Esophagus (tissue), 2 donors: ENCODE results near the gene HAUS3. TPM values are rescaled to one million over a fixed set of nuclear protein-coding genes. Genes with fewer than 3 reads are reported as not detected.
A peak's percentile ranks its signal among the peaks of the same experiment; 100 is the strongest.

Experiments used
- H3K27ac ChIP-seq, 2 donors: one replicate each; pipeline ENCODE4 v1.5.1; 2013; ENCODE audit warnings: low read depth in 2 of 2, mild to moderate bottlenecking in 2 of 2, inconsistent platforms in 1 of 2, low read length in 1 of 2, moderate library complexity in 1 of 2
- H3K27me3 ChIP-seq, 2 donors: one replicate each; pipeline ENCODE4 v1.6.1; 2013; ENCODE audit warnings: low read length in 2 of 2, control low read depth in 1 of 2, mild to moderate bottlenecking in 1 of 2; ENCODE audit not compliant: insufficient read depth in 2 of 2, control insufficient read depth in 1 of 2
- H3K36me3 ChIP-seq, 2 donors: one replicate each; pipeline ENCODE4 v1.6.1; 2013; ENCODE audit warnings: low read length in 1 of 2; ENCODE audit not compliant: control insufficient read depth in 2 of 2, insufficient read depth in 2 of 2
- H3K4me1 ChIP-seq, 2 donors: one replicate each; pipeline ENCODE4 v1.6.1; 2013; ENCODE audit warnings: low read length in 1 of 2; ENCODE audit not compliant: control insufficient read depth in 2 of 2, insufficient read depth in 2 of 2
- H3K4me3 ChIP-seq, 2 donors: one replicate each; pipeline ENCODE4 v1.5.1; 2013; ENCODE audit warnings: low read length in 2 of 2, mild to moderate bottlenecking in 2 of 2, low read depth in 1 of 2, moderate library complexity in 1 of 2
- H3K9me3 ChIP-seq, 2 donors: one replicate each; pipeline ENCODE4 v1.6.1; 2013; ENCODE audit warnings: mild to moderate bottlenecking in 2 of 2, low read depth in 1 of 2, low read length in 1 of 2, moderate library complexity in 1 of 2; ENCODE audit not compliant: control insufficient read depth in 2 of 2, insufficient read depth in 1 of 2
- WGBS, 2 donors: extraction: QIAGEN DNeasy Blood & Tissue Kit; methylation state at CpG; one replicate each; pipeline ENCODE4 v1.1.7; 2013; 5-methylcytosine and 5-hydroxymethylcytosine counted together
- polyA plus RNA-seq, 2 donors: library from polyadenylated mRNA; stranded (reverse); fragments of 200-250 nt; gene quantifications; one replicate each; pipeline ENCODE4 v1.2.3, GENCODE V29; 2013
- donor health status: healthy with polysubstance abuse.
- donor health status: Bipolar disorder and iron deficiency.

HAUS3 gene
- polyA plus RNA-seq, 2 donors = 5.0 to 8.1 TPM

GRCh38 chr4:2265113-2266110, 23.5 kb upstream of the HAUS3 start:
- Histone ChIP-seq H3K27me3 (no peaks in the 10 kb centered on the region), H3K36me3 (no peaks in the 10 kb centered on the region), H3K27ac (no peak overlapping the region), H3K4me1 (peaks cover 6 to 9% of the 10 kb centered on the region in 2 donors), H3K9me3 (no peaks in the 10 kb centered on the region), H3K4me3 (no peak overlapping the region)
- whole genome bisulfite sequencing, 2 donors = 83 to 86% methylated on average over 19 of the region's 19 CpGs

- Histone ChIP-seq H3K4me3 (no peak overlapping the region), H3K9me3 (no peaks in the 10 kb centered on the region), H3K27ac (no peak overlapping the region), H3K36me3 (no peaks in the 10 kb centered on the region), H3K27me3 (no peaks in the 10 kb centered on the region), H3K4me1 (peaks cover 9 to 17% of the 10 kb centered on the region in 2 donors)
- 72 to 76% methylated on average over 6 of the region's 6 CpGs for WGBS, 2 donors
These were observed 22.6 kb upstream of the HAUS3 start for GRCh38 chr4:2264481-2265041.

- H3K36me3 ChIP-seq = peaks cover 0 to 2% of the 10 kb centered on the region in 2 donors
- H3K4me1 ChIP-seq = peaks cover 12 to 24% of the 10 kb centered on the region in 2 donors
- H3K9me3 ChIP-seq = no peaks in the 10 kb centered on the region
- H3K27ac ChIP-seq = no peak overlapping the region
- H3K27me3 ChIP-seq = no peaks in the 10 kb centered on the region
- no peak overlapping the region for H3K4me3 ChIP-seq
- WGBS, 2 donors = 79 to 83% methylated on average over 6 of the region's 6 CpGs
These were observed 22.0 kb upstream of the HAUS3 start for GRCh38 chr4:2263926-2264321.

- H3K4me3 ChIP-seq = peak overlapping the region; percentile 41 to 59
- H3K27ac ChIP-seq = peak overlapping the region; percentile 93
- H3K36me3 ChIP-seq = peaks cover 0 to 10% of the 10 kb centered on the region in 2 donors
- no peaks in the 10 kb centered on the region for H3K9me3 ChIP-seq
- H3K27me3 ChIP-seq = no peaks in the 10 kb centered on the region
- H3K4me1 ChIP-seq = peaks cover 15 to 30% of the 10 kb centered on the region in 2 donors
- WGBS, 2 donors = 41 to 42% methylated on average over 11 to 13 of the region's 13 CpGs
These were observed 21.0 kb upstream of the HAUS3 start for GRCh38 chr4:2262944-2263250.

GRCh38 chr4:2262145-2262943, 20.4 kb upstream of the HAUS3 start:
- Histone ChIP-seq H3K27me3 (no peaks in the 10 kb centered on the region), H3K4me1 (peaks cover 15 to 30% of the 10 kb centered on the region in 2 donors)
- WGBS, 2 donors = 0% methylated on average over 88 to 98 of the region's 98 CpGs

GRCh38 chr4:2261853-2262144, 19.9 kb upstream of the HAUS3 start, which contains the start of gene MXD4:
Gene MXD4, minus strand, starts transcription at chr4:2262109. Its CDS starts 129 bp downstream, at chr4:2261980.
- H3K27me3 ChIP-seq = no peaks in the 10 kb centered on the region
- H3K4me1 ChIP-seq = peaks cover 15 to 30% of the 10 kb centered on the region in 2 donors
- peaks cover 0 to 13% of the 10 kb centered on the region in 2 donors for H3K36me3 ChIP-seq
- H3K9me3 ChIP-seq = no peaks in the 10 kb centered on the region
- peak within 1 kb of the TSS; percentile 93 for H3K27ac ChIP-seq
- peak within 1 kb of the TSS; percentile 80 for H3K4me3 ChIP-seq
- WGBS, 2 donors = 0 to 1% methylated on average over 38 to 46 of the region's 46 CpGs

More at GRCh38 chr4:2262145-2262943, 20.4 kb upstream of the HAUS3 start:
- no peaks in the 10 kb centered on the region for H3K9me3 ChIP-seq
- H3K36me3 ChIP-seq = peaks cover 0 to 13% of the 10 kb centered on the region in 2 donors
- H3K4me3 ChIP-seq = peak overlapping the region; percentile 59 to 80
- H3K27ac ChIP-seq = peak overlapping the region; percentile 93

GRCh38 chr4:2261110-2261852, 19.4 kb upstream of the HAUS3 start:
- no peaks in the 10 kb centered on the region for H3K27me3 ChIP-seq
- H3K4me3 ChIP-seq = peak overlapping the region; percentile 80
- no peaks in the 10 kb centered on the region for H3K9me3 ChIP-seq
- H3K4me1 ChIP-seq = peaks cover 20 to 30% of the 10 kb centered on the region in 2 donors
- peak overlapping the region; percentile 88 to 93 for H3K27ac ChIP-seq
- peaks cover 0 to 13% of the 10 kb centered on the region in 2 donors for H3K36me3 ChIP-seq
- 1% methylated on average over 30 to 91 of the region's 91 CpGs for WGBS, 2 donors

GRCh38 chr4:2260344-2261109, 18.6 kb upstream of the HAUS3 start:
- 25 to 28% methylated on average over 19 to 23 of the region's 23 CpGs for WGBS, 2 donors
- H3K36me3 ChIP-seq = peaks cover 0 to 13% of the 10 kb centered on the region in 2 donors
- H3K4me3 ChIP-seq = peak overlapping the region; percentile 80
- H3K27me3 ChIP-seq = no peaks in the 10 kb centered on the region
- no peaks in the 10 kb centered on the region for H3K9me3 ChIP-seq
- peak overlapping the region; percentile 88 to 93 for H3K27ac ChIP-seq
- peaks cover 24 to 37% of the 10 kb centered on the region in 2 donors for H3K4me1 ChIP-seq
